ENCODE measurements around the gene ACTN4. TPM values are rescaled to one million over a fixed set of nuclear protein-coding genes. Genes with fewer than 3 reads are reported as not detected.

The ACTN4 gene
- total and polyA plus RNA-seq, 2 experiments from 2014 or later, result 68.9 to 427 TPM

- H3K4me3 Mint-ChIP-seq, result no peak overlapping the region
- Histone ChIP-seq H3F3A (replicated peaks; ENCODE audit: low read depth) (peaks cover 27% of the 10 kb centered on the region; the same call in 1 of the 2 replicates), H4K20me1 (replicated peaks; ENCODE audit: insufficient read depth) (peaks cover 6% of the 10 kb centered on the region), H3K27ac (ENCODE audit: low read depth) (no peak overlapping the region), H3K9me2 (ENCODE audit: insufficient read depth) (no peaks in the 10 kb centered on the region), H3K27me3 (ENCODE audit: insufficient read depth) (no peaks in the 10 kb centered on the region), H3K79me2 (replicated peaks; ENCODE audit: insufficient read depth) (no peaks in the 10 kb centered on the region), H3K4me2 (no peak overlapping the region), H3K36me3 (ENCODE audit: insufficient read depth) (peaks cover 27% of the 10 kb centered on the region), H2AFZ (no peak overlapping the region), H3K4me1 (ENCODE audit: insufficient read depth) (no peaks in the 10 kb centered on the region; the same call in 1 of the 2 replicates), H3K4me3 (no peak overlapping the region)
- no peaks in the 10 kb centered on the region for H3K9me3 Mint-ChIP-seq
- DNase-seq (ENCODE audit: low spot score) (no peak), ATAC-seq (no peak)
- peaks cover 13% of the 10 kb centered on the region for H3K4me1 Mint-ChIP-seq
- no peak overlapping the region for H3K27ac Mint-ChIP-seq
- peaks cover 27% of the 10 kb centered on the region for H3K27me3 Mint-ChIP-seq (ENCODE audit: insufficient read depth, low read depth, poor library complexity)
- H3K36me3 Mint-ChIP-seq (ENCODE audit: low read depth), result peaks cover 69% of the 10 kb centered on the region
- no peak for TF ChIP-seq ZNF462 (CRISPR knock-in tag; IDR thresholded peaks at IDR 0.05)
- no peak for TF ChIP-seq ZNF331 (CRISPR knock-in tag; IDR thresholded peaks at IDR 0.05; ENCODE audit: low read depth)
- no peak for TF ChIP-seq NANOG (IDR thresholded peaks at IDR 0.05; ENCODE audit: borderline replicate concordance)
- TF ChIP-seq CREB1 (CRISPR knock-in tag; IDR thresholded peaks at IDR 0.05; ENCODE audit: low read depth), result no peak
- TF ChIP-seq POLR2AphosphoS5 (IDR thresholded peaks at IDR 0.05; ENCODE audit: low read depth), result no peak
- no peak for TF ChIP-seq REST (IDR thresholded peaks at IDR 0.05; ENCODE audit: unreplicated experiment)
- TF ChIP-seq JUNB (IDR thresholded peaks at IDR 0.05; ENCODE audit: unreplicated experiment), result no peak
- no peak for TF ChIP-seq CTCF (conservative IDR thresholded peaks at IDR 0.05; ENCODE audit: low read depth in 2 of 2)
- no peak for TF ChIP-seq ETS1 (IDR thresholded peaks at IDR 0.05)
- no peak for TF ChIP-seq EZH2 (IDR thresholded peaks at IDR 0.05; ENCODE audit: low read depth, unreplicated experiment)
- TF ChIP-seq ZNF114 (CRISPR knock-in tag; IDR thresholded peaks at IDR 0.05), result no peak
- TF ChIP-seq EZH2phosphoT487 (IDR thresholded peaks at IDR 0.05; ENCODE audit: unreplicated experiment), result no peak
- TF ChIP-seq STAT1 (IDR thresholded peaks at IDR 0.05; ENCODE audit: unreplicated experiment), result no peak
Observed at GRCh38 chr19:38727306-38727867, 79.9 kb downstream of the ACTN4 start.

All from GM23338 (cell line).